ENCODE measurements around the gene FN3KRP.

Gene FN3KRP

DNA sequence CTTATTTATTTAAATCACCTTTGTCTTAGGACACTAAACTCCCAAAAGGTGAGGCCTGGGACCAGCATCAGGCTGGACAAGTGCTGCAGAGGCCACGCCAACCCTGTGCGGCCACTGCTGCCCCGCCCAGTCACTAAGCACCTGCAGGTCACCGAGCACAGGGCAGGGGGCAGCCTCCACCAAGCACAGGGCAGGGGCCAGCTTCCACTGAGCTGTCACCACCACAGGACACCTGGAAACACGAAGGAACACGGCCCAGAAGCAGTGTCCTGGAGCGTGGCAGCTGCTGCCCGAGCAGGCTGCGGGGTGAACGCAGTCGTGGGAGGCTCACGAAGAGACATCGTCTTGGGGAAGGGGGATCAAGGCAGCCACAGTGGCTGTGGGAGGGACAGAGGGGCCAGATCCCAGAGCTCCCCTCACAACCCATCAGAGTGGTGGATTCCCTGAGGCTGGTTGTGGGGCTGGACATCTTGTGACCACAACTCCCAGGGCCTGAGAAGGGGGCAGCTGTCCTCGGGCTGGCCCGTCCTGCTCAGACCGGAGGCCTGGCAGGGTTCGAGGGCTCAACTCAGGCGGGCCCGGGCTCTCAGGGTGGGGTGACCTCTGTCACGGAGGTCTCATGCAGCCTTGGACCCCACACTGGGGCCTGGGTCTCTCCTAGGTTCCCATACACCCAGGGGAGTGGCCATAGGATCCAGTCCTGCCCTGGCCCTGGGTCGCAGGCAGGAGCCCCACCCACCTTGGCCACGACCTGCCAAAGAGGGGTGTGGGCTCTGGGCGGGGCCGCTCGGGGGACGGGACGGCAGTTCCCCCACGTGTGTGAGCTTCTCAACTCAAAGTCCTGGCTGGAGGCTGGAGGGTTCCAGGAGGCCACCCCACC is 36.7 kb upstream of the FN3KRP start:
- Histone ChIP-seq H3K4me1 (ENCODE audit: insufficient read depth, low read length) (peaks cover 4% of the 10 kb centered on the region), H2AFZ (ENCODE audit: low read depth, low read length) (no peak overlapping the region), H3K4me3 (ENCODE audit: low read length) (no peak overlapping the region), H3K9me3 (ENCODE audit: low read length) (peaks cover 4% of the 10 kb centered on the region), H3K27me3 (ENCODE audit: insufficient read depth, low read length) (no peaks in the 10 kb centered on the region), H3K36me3 (ENCODE audit: insufficient read depth, low read length) (peaks cover 3% of the 10 kb centered on the region)

DNA sequence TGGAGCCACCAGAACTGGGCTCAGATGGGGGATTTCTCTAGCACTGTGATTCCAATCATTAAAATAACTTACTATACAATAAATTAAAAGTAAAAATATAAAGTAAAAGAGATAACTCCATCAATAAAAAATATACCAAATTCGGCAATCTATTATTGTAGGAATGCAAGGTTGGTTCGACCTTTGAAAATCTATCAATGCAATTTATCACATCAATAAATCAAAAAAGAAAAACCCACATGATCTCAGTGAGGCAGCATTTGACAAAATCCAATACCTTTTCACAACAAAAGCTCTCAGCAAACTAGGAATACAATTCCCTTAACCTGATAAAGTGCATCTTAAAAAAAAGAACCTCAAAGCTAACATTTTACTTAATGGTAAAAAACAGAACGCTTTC is 35.0 kb upstream of the FN3KRP start:
- Histone ChIP-seq H3K36me3 (ENCODE audit: insufficient read depth, low read length) (peaks cover 3% of the 10 kb centered on the region), H3K27me3 (ENCODE audit: insufficient read depth, low read length) (no peaks in the 10 kb centered on the region), H2AFZ (ENCODE audit: low read depth, low read length) (no peak overlapping the region), H3K4me1 (ENCODE audit: insufficient read depth, low read length) (peaks cover 4% of the 10 kb centered on the region), H3K9me3 (ENCODE audit: low read length) (peaks cover 4% of the 10 kb centered on the region), H3K4me3 (ENCODE audit: low read length) (no peak overlapping the region)

DNA sequence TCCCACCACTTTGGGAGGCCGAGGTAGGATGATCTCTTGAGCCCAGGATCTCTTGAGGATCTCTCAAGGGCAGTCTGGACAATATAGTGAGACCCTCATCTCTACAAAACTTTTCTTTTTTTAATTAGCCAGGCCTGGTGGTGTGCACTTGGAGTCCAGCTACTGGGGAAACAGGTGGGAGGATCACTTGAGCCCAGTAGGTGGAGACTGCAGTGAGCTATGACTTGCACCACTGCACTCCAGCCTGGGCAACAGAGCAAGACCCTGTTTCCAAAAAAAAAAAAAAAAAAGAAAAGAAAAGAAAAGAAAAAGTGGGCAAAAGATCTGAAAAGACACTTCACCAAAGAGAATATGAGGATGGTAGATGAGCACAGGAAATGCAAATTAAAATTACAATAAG is 33.0 kb upstream of the FN3KRP start:
- Histone ChIP-seq H3K9me3 (ENCODE audit: low read length) (peaks cover 2% of the 10 kb centered on the region), H3K4me3 (ENCODE audit: low read length) (no peak overlapping the region), H3K27me3 (ENCODE audit: insufficient read depth, low read length) (no peaks in the 10 kb centered on the region)

DNA sequence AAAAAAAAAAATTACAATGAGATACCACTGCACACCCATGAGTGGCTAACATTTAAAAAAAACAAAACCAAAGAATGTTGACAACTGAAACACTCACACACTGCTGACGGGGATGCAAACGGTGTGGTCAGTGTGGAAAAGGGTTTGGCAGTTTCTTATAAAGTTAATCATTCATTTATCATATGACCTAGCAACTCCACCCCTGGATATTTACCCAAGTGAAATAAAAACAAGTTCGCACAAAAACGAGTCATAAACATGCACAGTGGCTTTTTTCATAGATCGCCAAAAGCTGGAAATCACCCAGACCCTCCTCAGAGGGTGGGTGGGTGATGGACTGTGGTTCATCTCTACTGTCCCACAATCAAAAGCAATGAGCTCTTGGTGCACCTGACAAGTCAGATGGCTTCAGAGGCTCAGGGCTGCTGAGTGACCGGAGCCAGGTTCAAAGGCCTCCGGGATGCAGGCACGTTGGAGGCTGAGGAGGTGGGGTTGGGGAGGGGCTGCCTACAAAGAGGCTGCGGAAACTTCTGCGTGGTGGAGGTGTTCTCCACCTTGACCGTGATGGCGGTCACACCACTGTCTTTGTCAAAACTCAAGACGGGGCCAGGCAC is 32.2 kb upstream of the FN3KRP start:
- H3K9me3 ChIP-seq (ENCODE audit: low read length), result peaks cover 2% of the 10 kb centered on the region
- no peaks in the 10 kb centered on the region for H3K27me3 ChIP-seq (ENCODE audit: insufficient read depth, low read length)
- H2AFZ ChIP-seq (ENCODE audit: low read depth, low read length), result no peak overlapping the region
- H3K36me3 ChIP-seq (ENCODE audit: insufficient read depth, low read length), result peaks cover 3% of the 10 kb centered on the region
- H3K4me3 ChIP-seq (ENCODE audit: low read length), result no peak overlapping the region
- no peaks in the 10 kb centered on the region for H3K4me1 ChIP-seq (ENCODE audit: insufficient read depth, low read length)

More for the DNA sequence above, 33.0 kb upstream of the FN3KRP start:
- Histone ChIP-seq H2AFZ (ENCODE audit: low read depth, low read length) (no peak overlapping the region), H3K4me1 (ENCODE audit: insufficient read depth, low read length) (peaks cover under 1% of the 10 kb centered on the region), H3K36me3 (ENCODE audit: insufficient read depth, low read length) (peaks cover 3% of the 10 kb centered on the region)

DNA sequence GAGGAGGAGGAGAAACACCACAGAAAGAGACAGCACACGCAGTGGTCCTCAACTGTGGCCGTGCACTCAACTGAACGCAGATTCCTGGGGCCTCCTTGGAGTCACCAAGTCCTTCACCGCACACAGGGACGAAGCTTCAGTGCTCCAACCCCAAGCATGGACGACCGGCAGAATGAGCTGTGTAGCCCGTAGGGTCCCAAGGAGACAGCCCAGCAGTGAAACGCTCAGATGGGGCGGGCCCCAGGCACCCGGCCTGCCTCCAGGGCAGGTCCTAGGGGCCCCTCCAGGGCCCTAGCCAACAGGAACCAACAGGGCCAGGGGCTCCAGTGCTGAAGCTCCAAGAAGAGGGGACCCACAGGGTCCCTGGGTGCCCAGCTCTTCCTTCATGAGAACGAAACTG is 31.2 kb upstream of the FN3KRP start:
- H3K9me3 ChIP-seq (ENCODE audit: low read length), result peaks cover 2% of the 10 kb centered on the region
- peaks cover 3% of the 10 kb centered on the region for H3K4me1 ChIP-seq (ENCODE audit: insufficient read depth, low read length)
- H3K36me3 ChIP-seq (ENCODE audit: insufficient read depth, low read length), result peaks cover 3% of the 10 kb centered on the region
- no peak overlapping the region for H3K4me3 ChIP-seq (ENCODE audit: low read length)
- no peak overlapping the region for H2AFZ ChIP-seq (ENCODE audit: low read depth, low read length)
- H3K27me3 ChIP-seq (ENCODE audit: insufficient read depth, low read length), result no peaks in the 10 kb centered on the region

DNA sequence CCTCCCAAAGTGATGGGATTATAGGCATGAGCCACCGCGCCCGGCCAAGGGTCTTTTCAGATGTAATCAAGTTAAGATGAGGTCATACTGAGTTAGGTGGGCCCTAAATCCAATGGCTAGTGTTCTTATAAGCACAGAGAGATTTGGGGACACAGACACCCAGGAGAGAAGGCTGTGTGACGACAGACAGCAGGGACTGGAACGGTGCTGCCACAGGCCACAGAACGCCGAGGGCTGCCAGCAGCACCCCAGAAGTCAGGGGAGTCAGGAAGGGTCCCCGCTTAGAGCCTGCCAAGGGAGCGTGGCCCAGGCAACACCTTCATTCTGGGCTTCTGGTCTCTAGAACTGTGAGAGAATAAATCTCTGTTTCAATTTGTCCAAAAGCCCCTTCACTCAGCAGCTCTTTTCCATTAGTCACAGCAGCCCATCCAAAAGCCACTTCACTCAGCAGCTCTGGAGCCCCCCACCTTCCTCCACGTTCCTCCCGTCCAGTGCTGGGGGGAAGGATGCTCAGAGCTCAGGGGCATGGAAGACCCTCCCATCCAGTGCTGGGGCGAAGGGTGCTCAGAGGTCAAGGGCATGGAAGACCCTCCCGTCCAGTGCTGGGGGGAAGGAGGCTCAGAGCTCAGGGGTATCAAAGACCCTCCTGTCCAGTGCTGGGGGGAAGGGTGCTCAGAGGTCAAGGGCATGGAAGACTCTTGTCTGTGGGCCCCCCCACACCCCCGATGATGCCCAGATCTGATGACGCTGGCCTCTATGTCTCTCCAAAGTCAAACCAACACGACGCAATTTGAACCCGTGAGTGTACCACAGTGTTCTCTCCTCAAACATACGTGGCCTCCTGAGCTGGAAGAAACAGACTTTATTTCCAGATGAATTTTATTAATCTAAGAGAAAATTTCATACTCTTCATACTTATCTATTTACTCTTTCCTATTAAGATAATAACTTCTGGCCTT is 29.9 kb upstream of the FN3KRP start:
- Histone ChIP-seq H3K4me3 (ENCODE audit: low read length) (no peak overlapping the region), H3K27me3 (ENCODE audit: insufficient read depth, low read length) (no peaks in the 10 kb centered on the region), H3K9me3 (ENCODE audit: low read length) (no peaks in the 10 kb centered on the region), H2AFZ (ENCODE audit: low read depth, low read length) (no peak overlapping the region), H3K4me1 (ENCODE audit: insufficient read depth, low read length) (peaks cover 3% of the 10 kb centered on the region), H3K36me3 (ENCODE audit: insufficient read depth, low read length) (peaks cover 3% of the 10 kb centered on the region)

DNA sequence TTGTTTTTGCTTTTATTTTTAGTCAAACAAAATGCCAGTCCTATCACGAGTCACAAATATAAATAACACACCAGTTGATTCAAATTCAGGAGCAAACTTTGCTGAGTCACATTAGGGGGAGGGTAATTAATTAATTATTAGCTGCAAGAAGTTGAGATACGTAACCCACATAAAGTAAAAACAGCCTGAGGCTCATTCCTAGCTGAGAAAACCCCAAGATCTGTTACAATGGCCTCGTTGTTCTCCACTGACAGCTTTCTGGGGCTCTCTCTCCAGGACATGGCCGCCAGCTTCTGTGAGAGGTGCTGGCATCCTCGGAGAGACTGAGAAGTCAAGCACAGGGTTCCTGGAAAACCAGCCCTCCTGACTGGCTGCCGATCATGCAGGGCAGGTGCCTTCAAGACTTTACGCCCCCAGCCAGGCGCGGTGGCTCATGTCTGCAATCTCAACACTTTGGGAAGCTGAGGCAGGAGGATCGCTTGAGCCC is 29.1 kb upstream of the FN3KRP start:
- no peak overlapping the region for H2AFZ ChIP-seq (ENCODE audit: low read depth, low read length)
- peaks cover 3% of the 10 kb centered on the region for H3K36me3 ChIP-seq (ENCODE audit: insufficient read depth, low read length)
- H3K27me3 ChIP-seq (ENCODE audit: insufficient read depth, low read length), result no peaks in the 10 kb centered on the region
- no peak overlapping the region for H3K4me3 ChIP-seq (ENCODE audit: low read length)
- no peaks in the 10 kb centered on the region for H3K9me3 ChIP-seq (ENCODE audit: low read length)
- peaks cover 3% of the 10 kb centered on the region for H3K4me1 ChIP-seq (ENCODE audit: insufficient read depth, low read length)

DNA sequence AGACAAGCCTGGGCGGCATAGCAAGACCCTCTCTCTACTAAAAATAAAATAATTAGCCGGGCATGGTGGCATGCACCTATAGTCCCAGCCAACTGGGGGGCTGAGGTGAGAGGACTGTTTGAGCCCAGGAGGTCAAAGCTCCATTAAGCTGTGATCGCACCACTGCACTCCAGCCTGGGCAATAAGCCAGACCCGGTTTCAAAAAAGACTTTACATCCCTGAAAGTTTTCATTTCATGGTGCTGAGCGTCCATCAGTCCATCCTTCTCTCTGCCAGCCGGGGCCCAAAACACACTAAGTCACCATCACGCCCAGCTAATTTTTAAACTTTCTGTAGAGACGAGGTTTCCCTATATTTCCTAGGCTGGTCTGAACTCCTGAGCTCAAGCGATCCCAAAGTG is 28.6 kb upstream of the FN3KRP start:
- Histone ChIP-seq H2AFZ (ENCODE audit: low read depth, low read length) (no peak overlapping the region), H3K36me3 (ENCODE audit: insufficient read depth, low read length) (peaks cover 3% of the 10 kb centered on the region), H3K4me1 (ENCODE audit: insufficient read depth, low read length) (peaks cover 3% of the 10 kb centered on the region), H3K27me3 (ENCODE audit: insufficient read depth, low read length) (no peaks in the 10 kb centered on the region), H3K4me3 (ENCODE audit: low read length) (no peak overlapping the region), H3K9me3 (ENCODE audit: low read length) (no peaks in the 10 kb centered on the region)

DNA sequence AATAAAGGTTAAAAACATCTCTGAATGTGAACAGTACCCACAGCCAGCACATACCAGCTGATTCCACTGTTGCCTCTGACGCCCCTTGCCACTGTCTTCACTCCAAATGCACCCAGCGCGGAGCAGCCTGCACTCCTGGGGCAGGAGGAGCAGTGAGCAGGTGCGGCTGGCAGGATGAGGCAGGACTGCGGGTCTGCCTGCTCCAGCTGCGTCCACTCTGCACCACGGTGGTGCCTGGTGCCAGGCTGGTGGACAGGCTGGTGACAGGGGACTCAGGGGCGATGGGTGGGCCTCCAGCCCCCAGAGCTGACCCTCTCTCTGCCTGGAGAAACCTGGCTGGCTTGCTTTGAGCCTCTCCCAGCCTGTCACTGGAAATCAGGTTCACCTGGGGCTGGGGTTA is 27.4 kb upstream of the FN3KRP start:
- no peaks in the 10 kb centered on the region for H3K27me3 ChIP-seq (ENCODE audit: insufficient read depth, low read length)
- H2AFZ ChIP-seq (ENCODE audit: low read depth, low read length), result no peak overlapping the region
- H3K4me1 ChIP-seq (ENCODE audit: insufficient read depth, low read length), result peaks cover 3% of the 10 kb centered on the region
- no peaks in the 10 kb centered on the region for H3K9me3 ChIP-seq (ENCODE audit: low read length)
- H3K36me3 ChIP-seq (ENCODE audit: insufficient read depth, low read length), result peaks cover 3% of the 10 kb centered on the region
- no peak overlapping the region for H3K4me3 ChIP-seq (ENCODE audit: low read length)

DNA sequence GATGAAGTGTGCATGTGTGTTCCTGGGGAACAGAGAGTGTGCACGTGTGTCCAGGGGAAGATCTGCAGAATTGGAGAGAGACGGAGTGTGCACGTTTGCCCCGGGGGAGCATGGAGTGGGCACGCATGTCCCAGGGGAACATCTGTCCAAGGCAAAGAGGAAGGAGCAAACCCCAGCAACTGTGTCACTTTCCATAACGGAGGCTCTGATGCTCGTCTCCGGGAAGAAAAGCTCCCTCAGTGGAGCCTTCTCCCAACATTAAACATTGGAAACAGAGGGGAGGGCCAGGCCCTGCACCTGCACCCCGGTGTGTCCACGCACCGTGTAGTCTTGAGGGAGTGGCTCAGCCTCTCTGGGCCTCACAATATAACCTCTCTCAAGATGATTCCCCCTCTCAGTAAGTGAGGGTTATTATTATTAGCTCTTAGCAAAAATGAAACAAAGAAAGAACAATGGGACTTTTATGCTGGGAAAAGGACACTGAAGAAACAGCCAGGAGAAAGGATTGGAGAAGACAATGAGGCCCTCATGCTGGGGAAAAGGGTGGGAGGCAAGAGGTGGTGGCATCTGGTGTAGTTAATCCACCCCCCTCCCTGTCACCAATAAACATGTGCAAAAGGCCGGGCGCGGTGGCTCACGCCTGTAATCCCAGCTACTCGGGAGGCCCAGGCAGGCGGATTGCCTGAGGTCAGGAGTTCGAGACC is 25.6 kb upstream of the FN3KRP start:
- Histone ChIP-seq H3K4me3 (ENCODE audit: low read length) (no peak overlapping the region), H3K36me3 (ENCODE audit: insufficient read depth, low read length) (no peaks in the 10 kb centered on the region), H2AFZ (ENCODE audit: low read depth, low read length) (no peak overlapping the region), H3K9me3 (ENCODE audit: low read length) (peaks cover 4% of the 10 kb centered on the region), H3K4me1 (ENCODE audit: insufficient read depth, low read length) (peaks cover 3% of the 10 kb centered on the region), H3K27me3 (ENCODE audit: insufficient read depth, low read length) (no peaks in the 10 kb centered on the region)

DNA sequence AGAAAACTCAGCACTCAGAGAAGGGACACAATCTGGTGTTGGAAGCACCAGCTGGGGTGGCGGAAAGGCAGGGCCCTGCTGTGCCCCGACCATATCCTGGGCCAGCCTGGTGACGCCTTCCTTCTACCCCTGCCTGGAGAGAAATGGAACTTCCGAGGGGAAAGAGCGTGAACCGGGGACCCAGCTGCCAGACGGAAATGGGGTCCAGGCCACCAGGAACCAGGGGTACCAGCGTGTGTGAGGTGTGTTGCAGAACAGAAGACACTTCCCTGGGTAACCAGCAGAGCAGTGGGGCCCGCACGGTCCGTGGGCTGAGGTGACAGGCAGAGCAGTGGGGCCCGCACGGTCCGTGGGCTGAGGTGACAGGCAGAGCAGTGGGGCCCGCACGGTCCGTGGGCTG is 24.8 kb upstream of the FN3KRP start:
- Histone ChIP-seq H3K4me3 (ENCODE audit: low read length) (no peak overlapping the region), H3K4me1 (ENCODE audit: insufficient read depth, low read length) (peaks cover 3% of the 10 kb centered on the region), H3K9me3 (ENCODE audit: low read length) (peaks cover 6% of the 10 kb centered on the region)

DNA sequence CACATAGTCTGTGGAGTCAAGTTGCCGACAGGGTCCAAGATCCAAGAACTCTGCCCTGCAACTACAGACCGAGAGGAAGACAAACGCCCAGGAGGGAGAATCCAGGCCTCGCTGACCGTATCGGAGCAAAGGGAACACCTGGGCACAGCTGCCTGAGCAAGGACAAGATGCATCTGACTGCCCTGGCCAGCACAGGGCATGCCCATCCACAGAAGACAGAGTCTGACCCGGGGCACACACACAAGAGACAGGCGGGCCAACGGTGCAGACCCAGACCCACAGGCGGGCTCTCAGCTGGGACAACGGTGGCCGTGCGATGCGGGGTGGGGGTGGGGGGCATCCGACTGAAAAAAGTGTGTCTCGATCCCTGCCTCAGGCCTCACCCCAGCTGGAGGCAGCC is 24.2 kb upstream of the FN3KRP start:
- Histone ChIP-seq H2AFZ (ENCODE audit: low read depth, low read length) (no peak overlapping the region), H3K27me3 (ENCODE audit: insufficient read depth, low read length) (no peaks in the 10 kb centered on the region), H3K9me3 (ENCODE audit: low read length) (peaks cover 6% of the 10 kb centered on the region), H3K36me3 (ENCODE audit: insufficient read depth, low read length) (no peaks in the 10 kb centered on the region), H3K4me3 (ENCODE audit: low read length) (no peak overlapping the region), H3K4me1 (ENCODE audit: insufficient read depth, low read length) (peaks cover 5% of the 10 kb centered on the region)

More for the DNA sequence above, 24.8 kb upstream of the FN3KRP start:
- Histone ChIP-seq H3K27me3 (ENCODE audit: insufficient read depth, low read length) (no peaks in the 10 kb centered on the region), H3K36me3 (ENCODE audit: insufficient read depth, low read length) (no peaks in the 10 kb centered on the region), H2AFZ (ENCODE audit: low read depth, low read length) (no peak overlapping the region)
